BLaER1 treated with 17β-estradiol and CSF1 and Interleukin-3, amounts not matched to agents 10 nM and 100 nM (cell line): ENCODE data around the gene CCDC91.

Experiments
- H3K27ac ChIP-seq, 11 experiments: shearing (Covaris generic); formaldehyde crosslinking; 2 replicates each; pipeline ENCODE4 v1.8.1; 2022
- H3K27me3 ChIP-seq, 11 experiments: shearing (Covaris generic); formaldehyde crosslinking; 2 replicates each; pipeline ENCODE4 v1.8.1; 2022
- H3K36me3 ChIP-seq, 11 experiments: shearing (Covaris generic); formaldehyde crosslinking; 2 replicates each; pipeline ENCODE4 v1.8.1; 2022
- H3K4me1 ChIP-seq, 10 experiments: shearing (Covaris generic); formaldehyde crosslinking; 2 replicates each; pipeline ENCODE4 v1.8.1; 2022
- H3K4me2 ChIP-seq, 11 experiments: shearing (Covaris generic); formaldehyde crosslinking; 2 replicates each; pipeline ENCODE4 v1.8.1; 2022
- H3K4me3 ChIP-seq, 10 experiments: shearing (Covaris generic); formaldehyde crosslinking; 2 replicates each; pipeline ENCODE4 v1.8.1; 2022
- H3K9ac ChIP-seq, 11 experiments: shearing (Covaris generic); formaldehyde crosslinking; 2 replicates each; pipeline ENCODE4 v1.8.1; 2022
- H3K9me3 ChIP-seq, 11 experiments: shearing (Covaris generic); formaldehyde crosslinking; replicated peaks in 1 of 11; 2 replicates each; pipeline ENCODE4 v1.8.1; 2022
- H4K20me1 ChIP-seq, 11 experiments: shearing (Covaris generic); formaldehyde crosslinking; 2 replicates each; pipeline ENCODE4 v1.8.1; 2022
- Cebpa-rat ChIP-seq, 11 experiments: shearing (Covaris generic); IDR thresholded peaks; 2 replicates each; pipeline ENCODE4 v1.8.1; 2022

Gene CCDC91

GRCh38 chr12:28216016-28216415 lies 25.8 kb downstream of the CCDC91 start:
- Histone ChIP-seq H3K4me3 (no peak overlapping the region), H3K27ac (no peak overlapping the region), H3K4me1 (peaks cover 0 to 20% (median 0%) of the 10 kb centered on the region in 10 experiments; a peak in 4 of 20 replicates), H3K9ac (no peak overlapping the region), H3K9me3 (peaks cover 35 to 57% (median 53%) of the 10 kb centered on the region in 11 experiments), H4K20me1 (no peaks in the 10 kb centered on the region), H3K36me3 (peaks cover 9 to 28% (median 19%) of the 10 kb centered on the region in 11 experiments), H3K4me2 (no peak overlapping the region), H3K27me3 (no peaks in the 10 kb centered on the region)
- TF ChIP-seq Cebpa-rat (IDR thresholded peaks at IDR 0.05) = no peak

GRCh38 chr12:28217805-28218204 lies 27.5 kb downstream of the CCDC91 start:
- Histone ChIP-seq H3K36me3 (peaks cover 0 to 17% (median 9%) of the 10 kb centered on the region in 11 experiments; a peak in 14 of 22 replicates), H3K27me3 (no peaks in the 10 kb centered on the region), H3K4me1 (peaks cover 0 to 28% (median 6%) of the 10 kb centered on the region in 10 experiments; a peak in 8 of 20 replicates), H3K4me3 (no peak overlapping the region), H3K4me2 (peak overlapping the region in 1 of 11 experiments; percentile 32; a peak in 1 of 22 replicates), H3K27ac (no peak overlapping the region), H3K9ac (no peak overlapping the region), H3K9me3 (peaks cover 29 to 44% (median 35%) of the 10 kb centered on the region in 11 experiments), H4K20me1 (no peaks in the 10 kb centered on the region)
- TF ChIP-seq Cebpa-rat (IDR thresholded peaks at IDR 0.05) = no peak

- Histone ChIP-seq H4K20me1 (no peaks in the 10 kb centered on the region), H3K4me3 (no peak overlapping the region), H3K4me2 (no peak overlapping the region), H3K4me1 (peaks cover 0 to 39% (median 6%) of the 10 kb centered on the region in 10 experiments; a peak in 10 of 20 replicates), H3K27me3 (no peaks in the 10 kb centered on the region), H3K9me3 (peaks cover 19 to 38% (median 26%) of the 10 kb centered on the region in 11 experiments), H3K36me3 (peaks cover 0 to 7% (median 3%) of the 10 kb centered on the region in 11 experiments; a peak in 4 of 22 replicates), H3K27ac (no peak overlapping the region), H3K9ac (no peak overlapping the region)
- TF ChIP-seq Cebpa-rat (IDR thresholded peaks at IDR 0.05) = no peak
These were observed 28.6 kb downstream of the CCDC91 start for GRCh38 chr12:28218875-28219274.

- peaks cover 0 to 46% (median 6%) of the 10 kb centered on the region in 10 experiments; a peak in 10 of 20 replicates for H3K4me1 ChIP-seq
- no peak overlapping the region for H3K9ac ChIP-seq
- H3K4me2 ChIP-seq = no peak overlapping the region
- H3K36me3 ChIP-seq = peaks cover 0 to 5% (median 0%) of the 10 kb centered on the region in 11 experiments; a peak in 1 of 22 replicates
- H3K4me3 ChIP-seq = no peak overlapping the region
- H3K27me3 ChIP-seq = no peaks in the 10 kb centered on the region
- H4K20me1 ChIP-seq = no peaks in the 10 kb centered on the region
- H3K27ac ChIP-seq = no peak overlapping the region
- no peak for TF ChIP-seq Cebpa-rat (IDR thresholded peaks at IDR 0.05)
- peaks cover 18 to 44% (median 24%) of the 10 kb centered on the region in 11 experiments for H3K9me3 ChIP-seq
These were observed 29.6 kb downstream of the CCDC91 start for GRCh38 chr12:28219827-28220226.

GRCh38 chr12:28222081-28222700 lies 31.9 kb downstream of the CCDC91 start:
- Histone ChIP-seq H3K9me3 (peaks cover 18 to 55% (median 37%) of the 10 kb centered on the region in 11 experiments), H3K4me2 (peak overlapping the region in 2 of 11 experiments; percentile 43 to 53; a peak in 4 of 22 replicates), H3K27me3 (no peaks in the 10 kb centered on the region), H3K27ac (no peak overlapping the region), H3K4me1 (peaks cover 0 to 65% (median 6%) of the 10 kb centered on the region in 10 experiments; a peak in 10 of 20 replicates), H3K36me3 (peaks cover 0 to 12% (median 3%) of the 10 kb centered on the region in 11 experiments; a peak in 4 of 22 replicates), H3K9ac (no peak overlapping the region), H3K4me3 (no peak overlapping the region), H4K20me1 (no peaks in the 10 kb centered on the region)
- TF ChIP-seq Cebpa-rat (IDR thresholded peaks at IDR 0.05) = no peak

- H3K27me3 ChIP-seq = no peaks in the 10 kb centered on the region
- H3K36me3 ChIP-seq = peaks cover 0 to 12% (median 3%) of the 10 kb centered on the region in 11 experiments; a peak in 4 of 22 replicates
- no peak overlapping the region for H3K4me3 ChIP-seq
- peaks cover 17 to 47% (median 29%) of the 10 kb centered on the region in 11 experiments for H3K9me3 ChIP-seq
- peaks cover 0 to 68% (median 6%) of the 10 kb centered on the region in 10 experiments; a peak in 10 of 20 replicates for H3K4me1 ChIP-seq
- no peak overlapping the region for H3K27ac ChIP-seq
- H4K20me1 ChIP-seq = no peaks in the 10 kb centered on the region
- TF ChIP-seq Cebpa-rat (IDR thresholded peaks at IDR 0.05) = no peak
- H3K4me2 ChIP-seq = peak overlapping the region in 2 of 11 experiments; percentile 43 to 53; a peak in 3 of 22 replicates
- no peak overlapping the region for H3K9ac ChIP-seq
These were observed 32.8 kb downstream of the CCDC91 start for GRCh38 chr12:28223025-28223554.

GRCh38 chr12:28223858-28224257 lies 33.6 kb downstream of the CCDC91 start:
- H3K27me3 ChIP-seq = no peaks in the 10 kb centered on the region
- no peak for TF ChIP-seq Cebpa-rat (IDR thresholded peaks at IDR 0.05)
- H3K4me3 ChIP-seq = no peak overlapping the region
- H4K20me1 ChIP-seq = no peaks in the 10 kb centered on the region
- peak overlapping the region in 2 of 11 experiments; percentile 34 to 49; a peak in 3 of 22 replicates for H3K4me2 ChIP-seq
- H3K9me3 ChIP-seq = peaks cover 9 to 39% (median 21%) of the 10 kb centered on the region in 11 experiments
- H3K36me3 ChIP-seq = peaks cover 0 to 12% (median 3%) of the 10 kb centered on the region in 11 experiments; a peak in 4 of 22 replicates
- H3K27ac ChIP-seq = no peak overlapping the region; a peak in 1 of 22 replicates
- H3K4me1 ChIP-seq = peaks cover 0 to 75% (median 6%) of the 10 kb centered on the region in 10 experiments; a peak in 10 of 20 replicates
- no peak overlapping the region for H3K9ac ChIP-seq

- Histone ChIP-seq H3K4me2 (peak overlapping the region in 3 of 11 experiments; percentile 32 to 80 (median 65); a peak in 5 of 22 replicates), H3K27ac (peak overlapping the region in 3 of 11 experiments; percentile 19 to 55 (median 54); a peak in 5 of 22 replicates)
These were observed 36.4 kb downstream of the CCDC91 start for GRCh38 chr12:28226705-28227104.

More at GRCh38 chr12:28226705-28227104, 36.4 kb downstream of the CCDC91 start:
- no peaks in the 10 kb centered on the region for H4K20me1 ChIP-seq
- H3K4me1 ChIP-seq = peaks cover 0 to 93% (median 5%) of the 10 kb centered on the region in 10 experiments; a peak in 10 of 20 replicates
- peak overlapping the region in 1 of 10 experiments; percentile 16; a peak in 1 of 20 replicates for H3K4me3 ChIP-seq
- H3K27me3 ChIP-seq = no peaks in the 10 kb centered on the region
- H3K9me3 ChIP-seq = peaks cover 0 to 28% (median 12%) of the 10 kb centered on the region in 11 experiments; a peak in 16 of 22 replicates
- H3K9ac ChIP-seq = no peak overlapping the region
- TF ChIP-seq Cebpa-rat (IDR thresholded peaks at IDR 0.05) = no peak
- H3K36me3 ChIP-seq = peaks cover 0 to 12% (median 5%) of the 10 kb centered on the region in 11 experiments; a peak in 6 of 22 replicates
